HG02571 (cell line): ENCODE measurements around the gene PCDHB14.

Experiments
- ATAC-seq: cut with Tn5 transposase; IDR thresholded peaks from one replicate; pipeline ENCODE4 v1.9.1; 2021; ENCODE audit warnings: mild to moderate bottlenecking, moderate library complexity; ENCODE audit not compliant: unreplicated experiment

The PCDHB14 gene

DNA sequence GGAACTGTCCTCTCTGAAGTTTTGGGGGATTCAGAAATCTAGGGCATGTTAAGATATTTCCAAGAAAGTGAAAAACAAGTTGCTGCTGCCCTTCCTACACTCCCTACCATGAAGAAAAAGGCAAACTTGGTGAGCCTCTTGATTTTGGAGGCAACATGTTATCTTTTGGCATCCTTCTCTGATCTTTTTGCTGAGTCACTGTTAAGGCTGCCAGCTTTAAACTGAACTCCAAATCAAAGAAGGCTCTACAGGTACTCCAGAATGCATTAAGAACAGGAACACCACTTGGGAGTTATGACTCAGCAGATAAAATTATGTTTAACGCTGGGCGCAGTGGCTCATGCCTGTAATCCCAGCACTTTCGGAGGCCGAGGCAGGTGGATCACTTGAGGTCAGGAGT lies 46.1 kb downstream of the PCDHB14 start:
- no peak for ATAC-seq

DNA sequence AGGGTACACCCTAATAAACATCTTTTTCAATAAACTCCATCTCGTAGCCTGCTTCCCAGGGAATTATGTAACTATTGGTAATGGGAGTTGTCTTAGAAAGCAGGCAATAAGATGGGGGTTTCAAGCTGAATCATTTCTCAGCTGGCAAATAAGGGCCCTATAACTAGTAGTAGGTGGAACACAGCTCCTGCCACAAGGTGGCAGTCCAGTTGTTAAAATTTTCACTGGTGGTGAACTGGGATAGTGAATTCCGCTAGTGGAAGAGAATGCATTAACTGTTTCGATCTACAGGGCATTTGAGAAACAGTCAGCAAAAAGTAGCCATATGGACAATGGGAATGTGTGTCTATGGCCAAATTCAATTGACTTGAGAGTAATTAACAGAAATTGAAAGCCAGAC lies 49.8 kb downstream of the PCDHB14 start:
- no peak for ATAC-seq
